Measurements from ENCODE around the gene MARCHF11.

The MARCHF11 gene

DNA sequence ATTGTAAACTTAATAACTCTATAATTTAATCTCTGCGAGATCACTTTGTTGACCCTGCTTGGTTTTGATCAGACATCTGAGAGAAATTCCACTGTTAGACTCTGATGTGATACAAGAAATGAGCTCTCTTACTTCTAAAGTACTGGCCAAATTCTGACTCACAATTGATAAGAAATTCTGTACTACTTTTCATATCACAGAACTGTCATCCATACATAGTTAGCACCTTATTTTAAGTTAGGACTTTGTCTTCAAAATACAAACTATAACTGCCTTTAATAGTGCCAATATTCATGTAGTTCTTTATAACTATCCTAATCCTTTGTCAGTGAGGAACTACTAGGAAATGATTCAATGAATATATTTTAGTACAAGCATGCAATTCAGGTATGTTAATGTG is 23.4 kb downstream of the MARCHF11 start:
- TF ChIP-seq POLR2A (IDR thresholded peaks at IDR 0.05; ENCODE audit: low read depth, low read length) (no peak), PAX5 (IDR thresholded peaks at IDR 0.05; ENCODE audit: insufficient read depth, low read length, severe bottlenecking) (no peak), POU2F2 (IDR thresholded peaks at IDR 0.05; ENCODE audit: low read depth, low read length) (no peak), SPI1 (IDR thresholded peaks at IDR 0.05; ENCODE audit: low read depth, low read length) (no peak)
- DNase-seq (ENCODE audit: insufficient read length, low spot score) = no peak
- FAIRE-seq = no peak

DNA sequence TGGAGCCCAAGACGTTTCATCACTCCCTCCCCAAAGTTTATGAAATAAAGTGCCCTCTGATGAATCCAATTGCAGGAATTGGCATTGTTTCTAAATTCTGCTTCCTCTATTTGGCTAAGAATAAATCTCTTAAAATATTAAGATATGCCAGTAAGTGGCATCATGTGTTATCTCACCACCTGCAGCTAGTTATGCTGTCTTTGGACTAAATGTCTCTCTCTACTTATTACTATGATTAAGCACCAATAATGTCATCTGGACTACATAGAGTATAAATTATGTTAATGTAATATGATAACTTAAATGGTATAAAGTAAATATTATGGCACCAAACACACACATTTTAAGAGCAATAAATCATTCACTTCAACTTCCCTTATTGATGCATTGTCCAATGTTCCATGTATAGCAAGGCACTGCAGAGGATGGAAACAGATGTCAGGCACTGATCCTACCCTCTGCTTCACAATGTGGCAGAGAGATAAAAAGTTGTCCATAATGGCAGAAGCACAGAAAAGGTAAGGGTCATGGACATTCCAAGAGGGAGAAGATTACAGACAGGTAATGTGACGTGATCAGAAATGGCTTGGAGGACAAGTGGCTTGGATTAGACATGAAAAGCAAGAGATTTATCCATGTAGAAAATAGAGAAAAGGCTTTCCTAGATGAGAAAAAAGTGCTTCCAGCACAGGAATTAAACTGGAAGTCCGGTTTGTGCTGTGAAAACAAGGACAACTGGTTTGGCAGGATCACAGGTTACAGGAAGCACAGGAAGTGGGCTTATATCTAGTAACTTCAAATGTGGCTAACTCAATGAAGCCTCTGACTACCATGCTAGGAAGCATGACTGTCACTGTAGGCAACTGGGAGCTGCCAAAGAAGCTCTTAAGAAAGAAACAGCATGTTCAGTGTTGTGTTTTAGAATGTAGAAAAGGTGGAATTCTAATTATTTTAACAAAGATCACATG is 26.7 kb downstream of the MARCHF11 start:
- no peak for DNase-seq (ENCODE audit: insufficient read length, low spot score)
- TF ChIP-seq POLR2A (IDR thresholded peaks at IDR 0.05; ENCODE audit: low read depth, low read length) = no peak
- TF ChIP-seq SPI1 (IDR thresholded peaks at IDR 0.05; ENCODE audit: low read depth, low read length) = no peak
- no peak for TF ChIP-seq POLR2AphosphoS5 (IDR thresholded peaks at IDR 0.05; ENCODE audit: low read depth, low read length)
- FAIRE-seq = no peak

DNA sequence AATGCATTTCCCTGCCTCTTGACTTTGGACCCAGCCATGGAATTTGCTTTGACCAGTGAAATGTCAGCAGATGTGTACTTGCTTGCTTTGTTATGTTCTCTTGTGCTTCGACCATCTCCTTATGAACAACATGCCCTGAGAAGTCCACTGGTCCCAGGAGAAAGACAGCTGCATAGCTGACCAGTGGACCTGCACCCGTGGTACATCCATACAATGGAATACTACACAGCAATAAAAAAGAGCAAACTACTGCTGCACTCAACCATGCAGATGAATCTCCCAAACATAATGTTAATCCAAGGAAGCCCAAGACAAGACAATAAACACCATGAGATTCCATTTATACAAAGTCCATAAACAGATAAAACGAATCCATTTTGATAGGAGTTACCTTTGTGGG is 30.0 kb downstream of the MARCHF11 start:
- DNase-seq (ENCODE audit: insufficient read length, low spot score) = no peak
- no peak for FAIRE-seq
- TF ChIP-seq SPI1 (IDR thresholded peaks at IDR 0.05; ENCODE audit: low read depth, low read length) (no peak), PAX5 (IDR thresholded peaks at IDR 0.05; ENCODE audit: insufficient read depth, low read length, severe bottlenecking) (no peak), POU2F2 (IDR thresholded peaks at IDR 0.05; ENCODE audit: low read depth, low read length) (no peak), POLR2AphosphoS5 (IDR thresholded peaks at IDR 0.05; ENCODE audit: low read depth, low read length) (no peak), POLR2A (IDR thresholded peaks at IDR 0.05; ENCODE audit: low read depth, low read length) (no peak), TAF1 (IDR thresholded peaks at IDR 0.05; ENCODE audit: low read depth, low read length) (no peak)

DNA sequence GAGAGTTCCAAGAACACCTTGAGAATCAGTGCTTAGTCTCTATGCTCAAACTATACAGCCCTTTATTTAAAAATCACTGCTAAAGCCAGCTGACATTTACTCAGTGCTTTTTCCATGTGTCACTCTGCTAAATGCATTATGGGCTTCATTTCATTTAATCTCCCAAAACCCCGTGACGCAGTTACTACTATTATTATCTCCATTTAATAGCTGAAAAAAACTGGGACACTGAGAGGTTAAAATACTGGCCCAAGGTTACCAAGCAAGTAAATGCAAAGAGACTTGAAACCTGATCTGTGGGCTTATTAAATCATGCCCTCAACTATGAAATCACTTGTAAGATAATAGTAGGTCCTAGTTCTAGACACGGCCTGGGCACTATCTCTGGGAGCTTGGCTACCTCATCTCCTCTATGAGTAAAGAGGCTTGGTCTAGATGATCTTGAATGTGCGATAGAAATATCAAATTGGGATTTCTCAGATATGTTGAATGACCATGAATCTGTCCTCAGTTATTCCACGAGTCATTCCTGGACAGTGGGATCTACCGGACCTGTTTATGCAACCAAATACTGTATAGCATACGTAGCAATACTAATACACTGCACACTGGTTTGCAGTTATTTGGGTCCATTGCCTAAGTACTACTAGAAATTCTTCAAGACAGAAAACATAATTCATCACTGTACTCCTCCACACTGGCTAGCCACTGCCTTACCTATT is 32.3 kb downstream of the MARCHF11 start:
- FAIRE-seq (no peak), DNase-seq (ENCODE audit: insufficient read length, low spot score) (no peak)
- TF ChIP-seq POU2F2 (IDR thresholded peaks at IDR 0.05; ENCODE audit: low read depth, low read length) = no peak
- TF ChIP-seq TAF1 (IDR thresholded peaks at IDR 0.05; ENCODE audit: low read depth, low read length) = no peak
- no peak for TF ChIP-seq SPI1 (IDR thresholded peaks at IDR 0.05; ENCODE audit: low read depth, low read length)
- no peak for TF ChIP-seq POLR2AphosphoS5 (IDR thresholded peaks at IDR 0.05; ENCODE audit: low read depth, low read length)
- no peak for TF ChIP-seq PAX5 (IDR thresholded peaks at IDR 0.05; ENCODE audit: insufficient read depth, low read length, severe bottlenecking)
- TF ChIP-seq POLR2A (IDR thresholded peaks at IDR 0.05; ENCODE audit: low read depth, low read length) = no peak

- no peak for DNase-seq (ENCODE audit: insufficient read length, low spot score)
- TF ChIP-seq SPI1 (IDR thresholded peaks at IDR 0.05; ENCODE audit: low read depth, low read length) (no peak), TAF1 (IDR thresholded peaks at IDR 0.05; ENCODE audit: low read depth, low read length) (no peak), POLR2AphosphoS5 (IDR thresholded peaks at IDR 0.05; ENCODE audit: low read depth, low read length) (no peak), POU2F2 (IDR thresholded peaks at IDR 0.05; ENCODE audit: low read depth, low read length) (no peak), PAX5 (IDR thresholded peaks at IDR 0.05; ENCODE audit: insufficient read depth, low read length, severe bottlenecking) (no peak), POLR2A (IDR thresholded peaks at IDR 0.05; ENCODE audit: low read depth, low read length) (no peak)
These were observed 35.2 kb downstream of the MARCHF11 start for GRCh38 chr5:16144416-16144815.

DNA sequence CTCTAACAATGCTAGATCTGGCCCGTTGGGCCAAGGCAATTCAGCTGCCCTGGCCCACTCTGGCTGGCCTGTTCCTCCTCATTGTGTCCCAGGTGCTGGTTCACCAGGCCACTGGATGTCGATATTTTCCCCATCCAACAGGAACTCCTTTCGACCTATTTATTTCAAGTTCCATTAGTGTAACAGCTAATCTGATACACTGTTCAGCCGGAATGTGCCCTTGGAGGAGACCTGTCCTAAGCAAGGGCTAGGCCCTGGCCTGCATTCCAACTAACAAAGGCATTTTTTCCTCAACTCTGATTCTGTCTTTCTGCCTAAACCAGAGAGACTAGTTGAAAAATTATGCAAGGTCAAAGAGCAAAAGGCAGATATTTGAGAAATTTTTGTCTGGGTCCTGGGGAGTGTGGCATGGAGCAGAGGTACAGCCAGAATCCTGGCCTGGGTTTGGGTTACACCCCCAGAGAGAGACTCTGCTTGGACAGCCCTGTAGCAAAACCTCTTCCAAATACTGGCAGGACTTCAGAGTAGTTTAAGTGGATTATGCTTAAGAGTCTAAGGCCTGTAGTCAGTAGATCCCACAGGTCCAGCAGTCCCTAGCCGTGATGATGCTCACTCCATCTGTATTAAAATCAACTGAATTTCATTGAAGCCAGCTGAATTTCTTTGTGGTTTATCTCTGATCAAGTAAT is 36.1 kb downstream of the MARCHF11 start:
- TF ChIP-seq TAF1 (IDR thresholded peaks at IDR 0.05; ENCODE audit: low read depth, low read length) = no peak
- TF ChIP-seq POLR2A (IDR thresholded peaks at IDR 0.05; ENCODE audit: low read depth, low read length) = no peak
- TF ChIP-seq SPI1 (IDR thresholded peaks at IDR 0.05; ENCODE audit: low read depth, low read length) = no peak
- TF ChIP-seq PAX5 (IDR thresholded peaks at IDR 0.05; ENCODE audit: insufficient read depth, low read length, severe bottlenecking) = no peak
- TF ChIP-seq POLR2AphosphoS5 (IDR thresholded peaks at IDR 0.05; ENCODE audit: low read depth, low read length) = no peak
- no peak for TF ChIP-seq POU2F2 (IDR thresholded peaks at IDR 0.05; ENCODE audit: low read depth, low read length)
- FAIRE-seq (no peak), DNase-seq (ENCODE audit: insufficient read length, low spot score) (no peak)

More at GRCh38 chr5:16144416-16144815, 35.2 kb downstream of the MARCHF11 start:
- FAIRE-seq = no peak

DNA sequence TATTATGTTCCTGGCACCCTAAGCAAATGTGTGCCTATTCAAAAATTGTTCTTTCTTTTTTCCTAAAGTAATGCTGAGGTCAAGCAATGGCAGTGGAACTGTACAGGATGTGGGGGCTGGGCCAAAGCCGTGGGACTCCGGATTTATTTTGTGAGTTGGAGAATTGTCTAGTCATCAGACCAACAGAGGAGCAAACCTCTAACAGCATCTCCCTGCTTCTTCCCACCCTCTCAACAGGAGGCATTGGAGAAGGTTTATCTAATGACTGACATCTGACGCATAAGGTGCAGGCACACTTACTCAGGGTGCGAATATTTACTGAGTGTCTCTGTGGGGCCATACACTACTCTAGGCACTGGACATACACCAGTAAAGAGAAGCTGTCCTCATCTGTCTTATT is 38.6 kb downstream of the MARCHF11 start:
- no peak for DNase-seq (ENCODE audit: insufficient read length, low spot score)
- FAIRE-seq = no peak

DNA sequence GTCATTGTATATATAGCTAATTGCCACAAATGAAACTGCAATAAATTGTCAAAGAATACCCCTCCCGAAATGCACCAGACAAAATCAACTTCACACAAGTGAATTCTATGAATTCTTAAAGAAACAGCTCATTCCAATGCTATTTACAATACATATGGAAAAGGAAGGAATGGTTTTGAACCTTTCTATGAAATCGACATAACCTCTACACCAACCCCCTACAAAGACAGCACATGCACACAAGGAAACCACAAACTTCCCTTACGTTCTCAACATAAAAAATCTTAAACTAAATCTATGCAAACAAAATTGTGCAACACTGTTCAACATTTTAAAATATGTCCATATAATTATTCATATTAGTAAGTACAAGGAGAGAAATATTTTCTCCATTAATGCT is 39.2 kb downstream of the MARCHF11 start:
- no peak for TF ChIP-seq TAF1 (IDR thresholded peaks at IDR 0.05; ENCODE audit: low read depth, low read length)
- TF ChIP-seq PAX5 (IDR thresholded peaks at IDR 0.05; ENCODE audit: insufficient read depth, low read length, severe bottlenecking) = no peak
- TF ChIP-seq SPI1 (IDR thresholded peaks at IDR 0.05; ENCODE audit: low read depth, low read length) = no peak
- no peak for TF ChIP-seq POLR2A (IDR thresholded peaks at IDR 0.05; ENCODE audit: low read depth, low read length)
- TF ChIP-seq POU2F2 (IDR thresholded peaks at IDR 0.05; ENCODE audit: low read depth, low read length) = no peak
- TF ChIP-seq POLR2AphosphoS5 (IDR thresholded peaks at IDR 0.05; ENCODE audit: low read depth, low read length) = no peak
- no peak for FAIRE-seq

More for the DNA sequence above, 38.6 kb downstream of the MARCHF11 start:
- no peak for TF ChIP-seq POLR2A (IDR thresholded peaks at IDR 0.05; ENCODE audit: low read depth, low read length)

GRCh38 chr5:16137177-16137576 is 42.4 kb downstream of the MARCHF11 start:
- TF ChIP-seq POU2F2 (IDR thresholded peaks at IDR 0.05; ENCODE audit: low read depth, low read length) (no peak), POLR2AphosphoS5 (IDR thresholded peaks at IDR 0.05; ENCODE audit: low read depth, low read length) (no peak), PAX5 (IDR thresholded peaks at IDR 0.05; ENCODE audit: insufficient read depth, low read length, severe bottlenecking) (no peak), POLR2A (IDR thresholded peaks at IDR 0.05; ENCODE audit: low read depth, low read length) (no peak), SPI1 (IDR thresholded peaks at IDR 0.05; ENCODE audit: low read depth, low read length) (no peak), TAF1 (IDR thresholded peaks at IDR 0.05; ENCODE audit: low read depth, low read length) (no peak)
- no peak for FAIRE-seq

More for the DNA sequence above, 39.2 kb downstream of the MARCHF11 start:
- DNase-seq (ENCODE audit: insufficient read length, low spot score) = no peak

More at GRCh38 chr5:16137177-16137576, 42.4 kb downstream of the MARCHF11 start:
- DNase-seq (ENCODE audit: insufficient read length, low spot score) = no peak
